H1 (cell line): ENCODE measurements around the gene SLC52A3. TPM values are rescaled to one million over a fixed set of nuclear protein-coding genes. Genes with fewer than 3 reads are reported as not detected.

Experiments
- CTCF ChIA-PET: fragments of 300-600 bp; sonication (Branson Sonifier 250); formaldehyde crosslinking; loops from one replicate; lab custom pipeline; 2021; ENCODE audit not compliant: partially characterized antibody; lab: Charles Lee
- POLR2A ChIA-PET: fragments of 300-600 bp; sonication (Branson Sonifier 250); formaldehyde crosslinking; loops from one replicate; lab custom pipeline; 2021; ENCODE audit warnings: inconsistent platforms; ENCODE audit not compliant: partially characterized antibody; lab: Charles Lee
- DNase-seq, 2 experiments: peaks; one replicate each; pipeline versions ENCODE4 v3.0.0 to v3.0.0-alpha.2; 2010 to 2022; ENCODE audit warnings: low spot score in 2 of 2, low read depth in 1 of 2, mixed read lengths in 1 of 2
- FAIRE-seq: peaks from 2 replicates; lab custom pipeline; 2011; peaks lifted over from hg19 to GRCh38; lab: Jason Lieb, UNC
- H2AFZ ChIP-seq: 2 replicates; pipeline ENCODE4 v1.8.1; 2012; ENCODE audit warnings: low read length, inconsistent platforms
- H2AK5ac ChIP-seq: 2 replicates; pipeline ENCODE4 v1.6.1; 2013; ENCODE audit warnings: low read depth, low read length
- H2BK120ac ChIP-seq: replicated peaks from 2 replicates; pipeline ENCODE3; 2013; ENCODE audit warnings: low read depth, low read length, inconsistent platforms
- H2BK12ac ChIP-seq: 2 replicates; pipeline ENCODE4 v1.6.1; 2013; ENCODE audit warnings: low read depth, low read length
- H2BK15ac ChIP-seq: 2 replicates; pipeline ENCODE4 v1.6.1; 2013; ENCODE audit warnings: low read length
- H2BK20ac ChIP-seq: 2 replicates; pipeline ENCODE4 v1.6.1; 2013; ENCODE audit warnings: low read length
- H2BK5ac ChIP-seq: 2 replicates; pipeline ENCODE4 v1.6.1; 2013; ENCODE audit warnings: low read depth, low read length
- H3K14ac ChIP-seq: 2 replicates; pipeline ENCODE4 v1.6.1; 2013; ENCODE audit warnings: inconsistent platforms; ENCODE audit not compliant: insufficient read length
- H3K18ac ChIP-seq: 2 replicates; pipeline ENCODE4 v1.6.1; 2013; ENCODE audit warnings: low read length; ENCODE audit errors: extremely low read depth
- H3K23ac ChIP-seq: 2 replicates; pipeline ENCODE4 v1.6.1; 2013; ENCODE audit warnings: inconsistent platforms; ENCODE audit not compliant: insufficient read length
- H3K23me2 ChIP-seq: 2 replicates; pipeline ENCODE4 v1.6.1; 2013; ENCODE audit warnings: low read depth, low read length
- H3K27ac ChIP-seq: 2 replicates; pipeline ENCODE4 v1.6.1; 2011; ENCODE audit warnings: low read depth, low read length, inconsistent platforms
- H3K27me3 ChIP-seq, 4 experiments: replicated peaks in 1 of 4; 1 replicate in 1 of 4; 2 replicates in 3 of 4; pipeline versions ENCODE4 v1.6.1 to v1.8.1; 2011 to 2013; ENCODE audit warnings: low read length in 3 of 4, mild to moderate bottlenecking in 3 of 4, inconsistent platforms in 2 of 4, mixed read lengths in 2 of 4, moderate library complexity in 1 of 4; ENCODE audit not compliant: control insufficient read depth in 3 of 4, insufficient read depth in 3 of 4; ENCODE audit errors: extremely low read depth in 1 of 4
- H3K36me3 ChIP-seq, 4 experiments: 2 replicates each; pipeline versions ENCODE4 v1.6.1 to v1.8.1; 2011 to 2013; ENCODE audit warnings: mild to moderate bottlenecking in 4 of 4, low read length in 3 of 4, moderate library complexity in 2 of 4, control low read depth in 1 of 4, inconsistent platforms in 1 of 4; ENCODE audit not compliant: insufficient read depth in 4 of 4, control insufficient read depth in 2 of 4
- H3K4ac ChIP-seq: replicated peaks from 2 replicates; pipeline ENCODE3; 2013; ENCODE audit warnings: low read length, low read depth, mixed read lengths, inconsistent platforms; ENCODE audit not compliant: insufficient read length
- H3K4me1 ChIP-seq, 4 experiments: replicated peaks in 1 of 4; 1 replicate in 1 of 4; 2 replicates in 3 of 4; pipeline versions ENCODE4 v1.6.1 to v1.8.1; 2011 to 2013; ENCODE audit warnings: low read length in 3 of 4, inconsistent platforms in 2 of 4, mixed read lengths in 1 of 4; ENCODE audit not compliant: insufficient read depth in 4 of 4, control insufficient read depth in 3 of 4
- H3K4me2 ChIP-seq, 2 experiments: 2 replicates each; pipeline versions ENCODE4 v1.6.1 to v1.8.1; 2011 to 2013; ENCODE audit warnings: low read depth in 2 of 2, low read length in 2 of 2, control low read depth in 1 of 2, inconsistent platforms in 1 of 2, mild to moderate bottlenecking in 1 of 2; ENCODE audit not compliant: insufficient read depth in 1 of 2
- H3K4me3 ChIP-seq, 4 experiments: fragments of 200-600, 300-600 bp in 1 of 4; sonication (generic), shearing (Covaris generic), sonication (Bioruptor Twin) in 1 of 4; 2 replicates each; pipeline versions ENCODE4 v1.5.1 to v1.8.1; 2011 to 2016; ENCODE audit warnings: low read length in 4 of 4, low read depth in 3 of 4, control low read depth in 2 of 4, inconsistent platforms in 2 of 4, mild to moderate bottlenecking in 2 of 4, mixed read lengths in 1 of 4, moderate library complexity in 1 of 4; ENCODE audit not compliant: insufficient read depth in 2 of 4; ENCODE audit errors: extremely low read depth in 1 of 4
- H3K56ac ChIP-seq: replicated peaks from 2 replicates; pipeline ENCODE3; 2013; ENCODE audit warnings: low read depth, mild to moderate bottlenecking, mixed read lengths, low read length, inconsistent platforms; ENCODE audit not compliant: insufficient read length
- H3K79me1 ChIP-seq: 2 replicates; pipeline ENCODE4 v1.6.1; 2013; ENCODE audit warnings: low read depth, low read length, control low read depth
- H3K79me2 ChIP-seq, 2 experiments: 2 replicates each; pipeline versions ENCODE4 v1.6.1 to v1.8.1; 2012 to 2013; ENCODE audit warnings: low read length in 2 of 2, mild to moderate bottlenecking in 2 of 2, inconsistent platforms in 1 of 2; ENCODE audit not compliant: insufficient read depth in 2 of 2, control insufficient read depth in 1 of 2
- H3K9ac ChIP-seq, 4 experiments: replicated peaks in 1 of 4; 1 replicate in 1 of 4; 2 replicates in 3 of 4; pipeline versions ENCODE4 v1.6.1 to v1.8.1; 2011 to 2013; ENCODE audit warnings: low read depth in 3 of 4, low read length in 3 of 4, control low read depth in 2 of 4, mild to moderate bottlenecking in 2 of 4, moderate library complexity in 2 of 4, inconsistent platforms in 1 of 4; ENCODE audit errors: extremely low read depth in 1 of 4
- H3K9me3 ChIP-seq, 2 experiments: 2 replicates each; pipeline versions ENCODE4 v1.6.1 to v1.8.1; 2012 to 2013; ENCODE audit warnings: mild to moderate bottlenecking in 2 of 2, moderate library complexity in 2 of 2, control low read depth in 1 of 2, inconsistent platforms in 1 of 2, low read depth in 1 of 2, low read length in 1 of 2, mixed read lengths in 1 of 2; ENCODE audit not compliant: insufficient read depth in 2 of 2
- H4K20me1 ChIP-seq, 2 experiments: replicated peaks in 1 of 2; 2 replicates each; pipeline versions ENCODE3 to v1.8.1; 2011 to 2013; ENCODE audit warnings: inconsistent platforms in 2 of 2, low read length in 2 of 2, mild to moderate bottlenecking in 1 of 2; ENCODE audit not compliant: insufficient read depth in 2 of 2, control insufficient read depth in 1 of 2
- H4K5ac ChIP-seq: 2 replicates; pipeline ENCODE4 v1.6.1; 2013; ENCODE audit warnings: low read length, low read depth, mixed read lengths, inconsistent platforms; ENCODE audit not compliant: insufficient read length
- H4K8ac ChIP-seq: 2 replicates; pipeline ENCODE4 v1.8.0; 2013; ENCODE audit warnings: mild to moderate bottlenecking, moderate library complexity, low read length, inconsistent platforms; ENCODE audit not compliant: insufficient read depth; ENCODE audit errors: extremely low read depth
- H4K91ac ChIP-seq: replicated peaks from 2 replicates; pipeline ENCODE3; 2013; ENCODE audit warnings: low read length, mixed read lengths, inconsistent platforms; ENCODE audit not compliant: insufficient read length
- CEBPB ChIP-seq: IDR thresholded peaks from 2 replicates; pipeline ENCODE4 v1.6.1; 2012; ENCODE audit warnings: low read depth, low read length
- KDM5A ChIP-seq: fragments of 200-600 bp; IDR thresholded peaks from 2 replicates; pipeline ENCODE4 v1.7.1; 2012; ENCODE audit warnings: mild to moderate bottlenecking, low read length, inconsistent platforms, mixed read lengths
- POLR2A ChIP-seq, 2 experiments: IDR thresholded peaks; 1 replicate in 1 of 2; 2 replicates in 1 of 2; pipeline ENCODE4 v1.6.1; 2011; ENCODE audit warnings: low read depth in 2 of 2, low read length in 2 of 2, mild to moderate bottlenecking in 2 of 2; ENCODE audit errors: control extremely low read depth in 1 of 2
- POU5F1 ChIP-seq: IDR thresholded peaks from 2 replicates; pipeline ENCODE4 v1.6.1; 2011; ENCODE audit warnings: low read depth, mild to moderate bottlenecking, low read length, moderate library complexity
- WGBS, 2 experiments: shearing (Covaris generic) in 1 of 2; methylation state at CpG; one replicate each; pipeline versions ENCODE4 v1.1.6 to v1.1.7; 2013 to 2015; ENCODE audit warnings: low lambda C conversion rate in 2 of 2, mixed read lengths in 2 of 2, inconsistent platforms in 1 of 2, low coverage in 1 of 2, missing lambda C conversion rate in 1 of 2; ENCODE audit not compliant: insufficient replicate concordance in 2 of 2, insufficient coverage in 1 of 2, insufficient read length in 1 of 2; ENCODE audit errors: extremely low coverage in 1 of 2, missing lambda C conversion rate in 1 of 2; 5-methylcytosine and 5-hydroxymethylcytosine counted together
- polyA plus RNA-seq, 7 experiments: library from polyadenylated mRNA; depleted of rRNA in 3 of 7; stranded (reverse) in 5 of 7; unstranded in 2 of 7; fragments of >200 nt in 5 of 7; fragments of 200-250 nt in 2 of 7; gene quantifications; 1 replicate in 5 of 7; 2 replicates in 1 of 7; 4 replicates in 1 of 7; pipeline versions ENCODE4 v1.2.1 to v1.2.3, GENCODE V29; 2011 to 2013; ENCODE audit warnings: missing spikeins in 2 of 7, mixed read lengths in 2 of 7
- total RNA-seq: library from RNA; stranded (reverse); fragmentation: NEBNext Ultra II Directional; extraction: Animal tissue kit (Norgen Biotek cat#: 25700); gene quantifications from 2 replicates; pipeline ENCODE4 v1.2.1, GENCODE V29; 2021

Gene SLC52A3
- total and polyA plus RNA-seq, 2 of the 8 experiments (the other 6 are each of a cell fraction or from before 2014, with no cell fraction given): 2.3 to 4.2 TPM

DNA sequence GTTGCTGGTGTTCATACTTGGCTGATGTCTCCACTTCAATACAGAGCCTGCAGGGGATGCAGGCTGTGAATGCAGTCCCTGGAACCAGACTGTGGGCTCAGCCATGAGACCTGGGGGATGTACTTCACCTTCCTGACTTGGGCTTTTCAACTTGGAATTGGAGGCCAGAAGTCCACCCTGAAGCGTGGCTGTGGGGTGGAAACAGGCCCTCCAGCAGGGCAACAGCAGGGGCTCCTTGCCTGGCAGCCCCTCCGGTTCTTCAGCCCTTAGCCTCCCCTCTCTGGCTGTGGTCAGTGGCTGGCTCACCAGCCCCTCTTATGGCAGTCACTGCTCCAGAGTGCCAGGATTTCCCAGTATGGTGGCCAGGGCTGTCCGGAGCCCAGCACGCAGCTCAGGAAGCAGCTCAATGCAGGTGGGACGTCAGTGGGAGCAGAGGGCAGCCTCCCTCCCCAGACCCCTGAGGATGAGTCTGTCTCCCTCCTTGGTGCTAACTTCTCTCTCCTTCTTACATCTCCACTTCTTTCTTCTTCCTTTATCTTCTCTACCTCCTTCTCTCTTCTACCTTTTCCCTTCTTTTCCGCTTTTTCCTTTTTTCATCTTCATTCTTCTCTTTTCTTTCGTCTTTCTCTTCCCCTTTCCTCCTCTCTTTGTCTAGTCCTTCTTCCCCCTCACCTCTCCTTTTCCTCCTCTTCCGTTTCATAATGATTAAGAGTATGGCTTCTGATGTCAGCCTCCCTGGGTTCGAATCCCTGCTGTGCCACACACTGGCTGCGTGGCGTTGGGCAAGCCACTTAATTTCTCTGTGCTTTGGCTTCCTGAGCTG is 45.3 kb downstream of the SLC52A3 start:
- 81 to 100% methylated on average over 2 to 11 of the region's 11 CpGs for WGBS, 2 experiments
- Histone ChIP-seq H4K8ac (no peak overlapping the region), H2BK12ac (no peak overlapping the region), H3K18ac (no peak overlapping the region), H3K23ac (no peak overlapping the region), H3K36me3 (no peaks in the 10 kb centered on the region), H3K4ac (no peak overlapping the region), H3K79me1 (no peaks in the 10 kb centered on the region), H3K56ac (no peak overlapping the region), H2BK20ac (no peak overlapping the region), H2BK15ac (no peak overlapping the region), H3K4me3 (no peak overlapping the region), H4K5ac (no peak overlapping the region), H4K20me1 (no peaks in the 10 kb centered on the region), H2BK120ac (no peak overlapping the region), H3K14ac (no peak overlapping the region), H4K91ac (no peak overlapping the region), H2AK5ac (no peak overlapping the region; the same call in 1 of the 2 replicates), H2BK5ac (no peak overlapping the region), H3K4me1 (no peaks in the 10 kb centered on the region; a peak in 2 of 7 replicates), H3K27ac (no peak overlapping the region), H2AFZ (no peak overlapping the region), H3K9me3 (no peaks in the 10 kb centered on the region), H3K27me3 (peaks cover 0 to 9% (median 4%) of the 10 kb centered on the region in 4 experiments; a peak in 5 of 7 replicates), H3K79me2 (no peaks in the 10 kb centered on the region), H3K9ac (no peak overlapping the region), H3K23me2 (no peaks in the 10 kb centered on the region), H3K4me2 (no peak overlapping the region)
- no peak for TF ChIP-seq KDM5A
- no peak for TF ChIP-seq POU5F1
- TF ChIP-seq POLR2A (IDR thresholded peaks at IDR 0.05; ENCODE audit: control extremely low read depth in 1 of 2, low read depth in 2 of 2, low read length in 2 of 2): no peak
- no peak for TF ChIP-seq CEBPB
- FAIRE-seq (no peak), DNase-seq (no peak)
- CTCF ChIA-PET: interaction anchor here (0.6 to 3.2 kb wide), 10 partner anchors 9 to 158 kb away, joined by 3 to 17 read pairs (median 4); no protein-coding TSS in a partner anchor
- POLR2A ChIA-PET: interaction anchor here (0.7 to 1.4 kb wide), 2 partner anchors 11 to 55 kb away, joined by 3 read pairs; no protein-coding TSS in a partner anchor
